ENCODE results near the gene ZNF419. TPM values are rescaled to one million over a fixed set of nuclear protein-coding genes. Genes with fewer than 3 reads are reported as not detected.
A peak's percentile ranks its signal among the peaks of the same experiment; 100 is the strongest.
"Not testable (repeated sequence)": the region's sequence is repeated elsewhere in the genome, so short reads cannot be mapped to it uniquely, and the experiment has no call there.

ZNF419 gene
- total RNA-seq = 10 to 100 TPM in 6 of 7 donors, 1 to 10 TPM in 1; 8.8 to 20.4 (median 15.6) TPM
- polyA plus RNA-seq = 1 to 10 TPM; 5.9 to 8.7 (median 8.3) TPM
- long read RNA-seq, donor 1, partial matches to known transcripts = 0 of 1 reads
- long read RNA-seq, donor 1, other reads (novel, unspliced or antisense) = 0 of 1 reads
- long read RNA-seq, donor 2, partial matches to known transcripts = 0 of 2 reads
- long read RNA-seq, donor 2, other reads (novel, unspliced or antisense) = 0 of 2 reads

GRCh38 chr19:57487477-57488298 lies at the start of gene ZNF419:
TSS of gene ZNF419 (plus strand) at chr19:57487750. CDS start at chr19:57487951, 201 bp downstream.
- DNase-seq = peak; percentile 96
- TF ChIP-seq POLR2AphosphoS5 (IDR thresholded peaks at IDR 0.05) = peak; percentile 88 to 91 (median 88)
- Histone ChIP-seq H3K27ac (peak within 1 kb of the TSS; percentile 72 to 88 (median 84)), H3K4me1 (peaks cover 0 to 18% (median 10%) of the 10 kb centered on the region in 6 donors), H3K36me3 (peaks cover 0 to 32% (median 17%) of the 10 kb centered on the region in 6 donors), H3K9me3 (peaks cover 0 to 45% (median 16%) of the 10 kb centered on the region in 8 donors), H3K4me3 (peak within 1 kb of the TSS; percentile 72 to 96 (median 86))
- H3K27me3 ChIP-seq (replicated peaks in 1 of 7); intact Hi-C loops (cut with DNase I; ENCODE audit: low total_unique reads): not testable (repeated sequence)
- WGBS, 5 donors = 1 to 3% (median 2%) methylated on average over 27 to 60 of the region's 69 CpGs

GRCh38 chr19:57437931-57438330 lies 49.6 kb upstream of the ZNF419 start:
- 68 to 85% (median 81%) methylated on average over 4 of the region's 4 CpGs for WGBS, 5 donors
- DNase-seq = no peak
- intact Hi-C loops (cut with DNase I; ENCODE audit: low total_unique reads) = no loop called here
- H3K27ac ChIP-seq = no peak overlapping the region
- no peaks in the 10 kb centered on the region for H3K27me3 ChIP-seq (replicated peaks in 1 of 7)
- H3K4me1 ChIP-seq = peaks cover 15 to 32% (median 20%) of the 10 kb centered on the region in 6 donors
- peaks cover 0 to 48% (median 5%) of the 10 kb centered on the region in 6 donors for H3K36me3 ChIP-seq
- H3K4me3 ChIP-seq = no peak overlapping the region
- TF ChIP-seq CTCF (IDR thresholded peaks at IDR 0.05 in 8 of 11, conservative IDR thresholded peaks at IDR 0.05 in 3 of 11) = no peak
- TF ChIP-seq POLR2A (IDR thresholded peaks at IDR 0.05) = no peak
- no peak for TF ChIP-seq POLR2AphosphoS5 (IDR thresholded peaks at IDR 0.05)
- peaks cover 0 to 44% (median 30%) of the 10 kb centered on the region in 8 donors for H3K9me3 ChIP-seq

GRCh38 chr19:57438925-57439324 lies 48.6 kb upstream of the ZNF419 start:
- DNase-seq = no peak
- H3K9me3 ChIP-seq = peaks cover 0 to 54% (median 40%) of the 10 kb centered on the region in 8 donors
- 89 to 95% (median 92%) methylated on average over 9 of the region's 9 CpGs for WGBS, 5 donors
- intact Hi-C loops (cut with DNase I; ENCODE audit: low total_unique reads) = no loop called here
- H3K27me3 ChIP-seq (replicated peaks in 1 of 7) = no peaks in the 10 kb centered on the region
- peaks cover 0 to 58% (median 15%) of the 10 kb centered on the region in 6 donors for H3K36me3 ChIP-seq
- no peak overlapping the region for H3K4me3 ChIP-seq
- TF ChIP-seq POLR2A (IDR thresholded peaks at IDR 0.05) (no peak), CTCF (IDR thresholded peaks at IDR 0.05 in 8 of 11, conservative IDR thresholded peaks at IDR 0.05 in 3 of 11) (no peak), POLR2AphosphoS5 (IDR thresholded peaks at IDR 0.05) (no peak)
- peaks cover 15 to 32% (median 20%) of the 10 kb centered on the region in 6 donors for H3K4me1 ChIP-seq
- H3K27ac ChIP-seq = no peak overlapping the region

- peaks cover 0 to 84% (median 28%) of the 10 kb centered on the region in 6 donors for H3K36me3 ChIP-seq
- 77 to 94% (median 93%) methylated on average over 6 to 7 of the region's 7 CpGs for WGBS, 5 donors
- intact Hi-C loops (cut with DNase I; ENCODE audit: low total_unique reads) = no loop called here
Measured at GRCh38 chr19:57441979-57442752, 45.4 kb upstream of the ZNF419 start.

More at GRCh38 chr19:57441979-57442752, 45.4 kb upstream of the ZNF419 start:
- peaks cover 0 to 87% (median 73%) of the 10 kb centered on the region in 8 donors for H3K9me3 ChIP-seq
- peaks cover 0 to 5% (median 1%) of the 10 kb centered on the region in 6 donors for H3K4me1 ChIP-seq
- no peak overlapping the region for H3K27ac ChIP-seq
- no peak overlapping the region for H3K4me3 ChIP-seq
- no peaks in the 10 kb centered on the region for H3K27me3 ChIP-seq (replicated peaks in 1 of 7)
- TF ChIP-seq POLR2A (IDR thresholded peaks at IDR 0.05) (no peak), POLR2AphosphoS5 (IDR thresholded peaks at IDR 0.05) (no peak), CTCF (IDR thresholded peaks at IDR 0.05 in 8 of 11, conservative IDR thresholded peaks at IDR 0.05 in 3 of 11) (no peak)
- no peak for DNase-seq
